Right cardiac atrium (tissue), 5 donors: ENCODE results near the gene TXK. TPM values are rescaled to one million over a fixed set of nuclear protein-coding genes. Genes with fewer than 3 reads are reported as not detected.
A peak's percentile ranks its signal among the peaks of the same experiment; 100 is the strongest.

Source experiments
- ATAC-seq, 2 donors: fragments of 200-7000 bp; cut with Tn5 transposase; one replicate each; pipeline versions ENCODE4 v1.8.0 to v1.9.1; 2020; ENCODE audit warnings: moderate library complexity in 2 of 2, mild to moderate bottlenecking in 1 of 2
- DNase-seq, 3 donors: peaks; one replicate each; pipeline ENCODE4 v3.0.0-alpha.2; 2020
- H3K27ac ChIP-seq: one replicate; pipeline ENCODE4 v1.5.1; 2013; ENCODE audit warnings: mild to moderate bottlenecking, low read length, control low read depth, moderate library complexity
- H3K27me3 ChIP-seq: one replicate; pipeline ENCODE4 v1.6.1; 2013; ENCODE audit not compliant: control insufficient read depth, insufficient read depth
- H3K4me1 ChIP-seq: one replicate; pipeline ENCODE4 v1.6.1; 2013; ENCODE audit warnings: low read length; ENCODE audit not compliant: control insufficient read depth, insufficient read depth
- H3K4me3 ChIP-seq: one replicate; pipeline ENCODE4 v1.5.1; 2013; ENCODE audit warnings: low read length, control low read depth
- H3K9me3 ChIP-seq: one replicate; pipeline ENCODE4 v1.6.1; 2013; ENCODE audit warnings: low read length; ENCODE audit not compliant: control insufficient read depth
- whole genome bisulfite sequencing: extraction: QIAGEN DNeasy Blood & Tissue Kit; methylation state at CpG from one replicate; pipeline ENCODE4 v1.1.7; 2013; 5-methylcytosine and 5-hydroxymethylcytosine counted together
- intact Hi-C, 4 donors: fragments of 100-400 bp; cut with DNase I; formaldehyde crosslinking; loops; one replicate each; pipeline versions ENCODE4 v1.11.0 to v1.14.0; 2022 to 2023
- polyA plus RNA-seq: library from polyadenylated mRNA; stranded (reverse); fragments of 200-250 nt; gene quantifications from one replicate; pipeline ENCODE4 v1.2.3, GENCODE V29; 2013
- total RNA-seq, 4 donors: library from RNA; stranded (reverse); fragmentation: NEBNext Ultra II Directional; extraction: Animal tissue kit (Norgen Biotek cat#: 25700); gene quantifications; one replicate each; pipeline ENCODE4 v1.2.1, GENCODE V29; 2021
- donor health status: healthy with polysubstance abuse.
- donor health status: DM: no; HTN: yes; CAD: no.
- donor health status: DM: no; HTN: no; CAD: no.
- donor health status: DM: no; HTN: yes; CAD: no; lungs with severe emphysema.
- donor health status: DM: yes; HTN: yes; CAD: no.

The TXK gene
- total and polyA plus RNA-seq, 5 donors: 0.14 to 1.8 (median 0.71) TPM

DNA sequence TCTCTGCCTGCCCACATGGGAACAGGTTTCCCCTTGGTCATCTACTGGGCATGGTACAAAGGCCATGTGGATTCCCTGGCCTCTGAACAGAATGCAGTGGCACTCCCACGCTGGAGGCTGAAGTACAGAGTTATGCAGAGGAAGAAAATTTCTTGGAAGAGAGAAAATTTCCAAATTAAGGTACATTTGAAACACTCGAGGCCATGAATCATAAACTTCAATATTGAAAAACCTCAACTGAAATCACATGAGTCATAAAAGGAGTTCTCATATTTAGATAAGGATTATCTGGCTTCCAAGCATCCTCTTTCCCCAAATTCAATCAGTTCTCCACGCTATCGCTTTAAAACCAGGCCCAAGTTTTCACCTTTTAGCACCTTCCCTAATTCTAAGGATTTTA lies 28.1 kb upstream of the TXK start:
- DNase-seq: no peak

DNA sequence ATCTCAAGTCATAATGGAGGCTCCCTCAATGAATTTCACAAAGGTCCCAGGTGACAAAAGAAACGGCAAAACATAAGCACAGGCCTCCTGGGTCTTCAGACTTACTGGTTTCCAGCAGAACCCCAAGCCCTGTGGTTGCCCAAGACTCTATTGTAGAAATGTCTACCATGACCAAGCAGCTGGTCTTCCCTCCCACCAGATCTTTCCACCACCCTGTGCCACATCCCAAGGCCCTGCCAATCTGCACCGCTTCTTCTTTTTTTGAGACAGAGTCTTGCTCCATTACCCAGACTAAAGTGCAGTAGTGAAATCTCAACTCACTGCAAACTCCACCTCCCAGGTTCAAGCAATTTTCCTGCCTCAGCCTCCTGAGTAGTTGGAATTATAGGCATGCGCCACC lies 23.2 kb upstream of the TXK start:
- intact Hi-C loops: no loop called here
- no peaks in the 10 kb centered on the region for H3K4me1 ChIP-seq
- ATAC-seq (no peak), DNase-seq (no peak)
- H3K27ac ChIP-seq: no peak overlapping the region
- H3K4me3 ChIP-seq: no peak overlapping the region
- H3K27me3 ChIP-seq: no peaks in the 10 kb centered on the region
- no peaks in the 10 kb centered on the region for H3K9me3 ChIP-seq
- WGBS: 80% methylated on average over 3 of the region's 3 CpGs

More for the DNA sequence above, 28.1 kb upstream of the TXK start:
- no peak for ATAC-seq
- intact Hi-C loops: no loop called here
- Histone ChIP-seq H3K4me1 (no peaks in the 10 kb centered on the region), H3K27me3 (no peaks in the 10 kb centered on the region), H3K27ac (no peak overlapping the region), H3K9me3 (no peaks in the 10 kb centered on the region), H3K4me3 (no peak overlapping the region)
- WGBS: 71% methylated on average over 4 of the region's 4 CpGs

- 93% methylated on average over 1 of the region's 1 CpG for WGBS
- no peak overlapping the region for H3K4me3 ChIP-seq
Observed at GRCh38 chr4:48156423-48156822, 22.4 kb upstream of the TXK start.

DNA sequence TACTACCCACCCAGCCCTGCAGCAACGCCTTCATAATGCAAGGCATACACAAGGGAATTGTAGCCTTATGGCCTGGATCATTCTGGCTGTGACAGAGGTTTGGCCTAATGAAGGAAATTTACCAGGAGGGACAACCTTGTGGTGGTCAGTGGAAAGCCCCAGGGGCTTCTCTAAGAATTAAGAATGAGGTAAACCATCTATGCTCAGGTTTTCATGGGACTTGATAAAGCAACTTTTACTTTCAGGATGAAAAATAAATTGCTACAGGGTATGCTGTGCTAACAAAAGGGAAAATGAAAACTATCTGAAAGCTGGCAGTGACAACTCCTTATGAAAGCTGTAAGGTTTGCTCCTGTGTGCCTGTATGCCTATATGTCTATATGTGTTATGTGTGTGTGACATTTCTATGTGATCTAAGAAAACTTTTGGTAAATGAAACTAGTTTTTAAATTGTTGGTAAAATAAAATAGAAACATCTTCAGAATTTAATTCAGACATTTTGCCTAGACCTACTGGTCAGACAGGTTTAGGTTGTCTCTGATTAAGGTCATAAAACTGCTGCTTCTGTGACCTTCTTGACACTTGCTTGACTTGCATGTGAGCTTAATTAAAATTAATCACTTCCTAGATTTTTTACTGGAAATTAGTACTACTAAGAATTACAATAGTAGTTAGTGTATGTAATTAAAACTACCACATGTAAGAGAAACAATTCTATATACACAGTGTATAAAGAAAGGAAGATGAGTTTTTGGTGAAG lies 19.9 kb upstream of the TXK start:
- Histone ChIP-seq H3K4me1 (no peaks in the 10 kb centered on the region), H3K27ac (no peak overlapping the region), H3K9me3 (no peaks in the 10 kb centered on the region), H3K27me3 (no peaks in the 10 kb centered on the region), H3K4me3 (no peak overlapping the region)
- ATAC-seq (no peak), DNase-seq (no peak)
- intact Hi-C loops: no loop called here
- 79% methylated on average over 1 of the region's 1 CpG for WGBS

More at GRCh38 chr4:48156423-48156822, 22.4 kb upstream of the TXK start:
- Histone ChIP-seq H3K4me1 (no peaks in the 10 kb centered on the region), H3K27ac (no peak overlapping the region), H3K9me3 (no peaks in the 10 kb centered on the region), H3K27me3 (no peaks in the 10 kb centered on the region)
- DNase-seq: no peak
- no peak for ATAC-seq
- intact Hi-C loops: no loop called here

DNA sequence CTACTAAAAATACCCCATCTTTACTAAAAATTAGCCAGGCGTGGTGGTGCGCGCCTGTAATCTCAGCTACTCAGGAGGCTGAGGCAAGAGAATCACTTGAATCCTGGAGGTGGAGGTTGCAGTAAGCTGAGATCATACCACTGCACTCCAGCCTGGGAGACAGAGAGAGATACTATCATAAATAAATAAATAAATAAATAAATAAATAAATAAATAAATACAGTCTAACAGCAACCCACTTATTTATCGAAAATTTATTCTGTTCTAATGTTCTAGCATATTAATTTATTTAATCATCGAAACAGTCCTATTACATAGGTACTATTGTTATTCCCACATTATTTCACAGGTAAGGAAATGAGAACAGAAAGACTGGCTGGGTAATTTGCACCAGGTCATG lies 18.2 kb upstream of the TXK start:
- intact Hi-C loops: no loop called here
- Histone ChIP-seq H3K27ac (no peak overlapping the region), H3K27me3 (no peaks in the 10 kb centered on the region), H3K4me3 (no peak overlapping the region), H3K4me1 (no peaks in the 10 kb centered on the region), H3K9me3 (no peaks in the 10 kb centered on the region)
- DNase-seq: no peak
- WGBS: 97% methylated on average over 5 of the region's 5 CpGs
- ATAC-seq: no peak

DNA sequence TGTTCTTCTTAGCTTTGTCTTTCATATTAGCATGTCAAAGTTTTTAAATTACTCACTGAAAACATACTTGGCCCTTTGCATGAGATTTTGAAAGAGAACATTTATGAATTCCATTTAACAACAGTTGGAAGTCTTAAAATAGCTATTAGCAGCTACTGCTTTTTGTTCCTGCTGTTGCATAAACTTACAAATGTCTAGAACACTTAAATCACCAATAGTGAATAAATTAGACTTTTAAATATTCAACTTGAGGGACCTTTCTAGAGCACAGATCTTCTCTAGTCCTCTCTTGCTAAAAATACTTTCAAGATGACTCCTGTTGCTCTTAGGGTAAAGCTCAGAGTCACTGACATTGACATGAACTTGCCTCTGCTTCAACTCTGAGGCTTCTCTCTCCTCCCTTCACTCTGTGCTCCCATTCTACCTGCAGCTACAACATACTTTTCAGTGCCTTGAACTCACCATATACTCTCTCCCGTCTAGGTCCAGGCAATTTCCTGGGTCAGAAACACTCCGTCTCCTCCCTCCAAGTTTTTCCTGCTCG lies 15.8 kb upstream of the TXK start:
- intact Hi-C loops: loop anchor here in 1 of 4 donors (10.0 kb wide), 1 partner anchor 125 kb away; no protein-coding TSS in a partner anchor
- WGBS: 63% methylated on average over 3 of the region's 3 CpGs
- Histone ChIP-seq H3K4me3 (no peak overlapping the region), H3K27ac (no peak overlapping the region), H3K9me3 (no peaks in the 10 kb centered on the region), H3K4me1 (no peaks in the 10 kb centered on the region), H3K27me3 (no peaks in the 10 kb centered on the region)
- ATAC-seq (no peak), DNase-seq (no peak)

DNA sequence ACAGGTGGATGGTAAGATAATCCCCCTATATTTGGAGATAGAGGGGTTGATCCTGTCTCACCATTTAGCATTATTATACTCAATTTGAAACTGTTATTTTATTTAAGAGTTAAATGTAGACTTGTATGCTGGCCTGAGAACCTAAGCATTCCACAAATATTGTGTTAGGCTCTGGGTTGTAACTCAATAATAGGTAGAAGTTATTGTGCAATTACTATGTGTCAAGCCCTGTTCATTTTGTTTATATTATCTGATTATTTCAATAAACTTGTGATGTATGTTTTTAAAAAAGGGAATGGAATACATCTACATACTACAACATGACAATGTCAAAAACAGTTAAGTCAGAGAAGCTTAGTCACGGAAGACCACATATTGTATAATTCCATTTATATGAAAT lies 13.6 kb upstream of the TXK start:
- DNase-seq (no peak), ATAC-seq (no peak)
- Histone ChIP-seq H3K27ac (no peak overlapping the region), H3K4me1 (no peaks in the 10 kb centered on the region), H3K9me3 (no peaks in the 10 kb centered on the region), H3K4me3 (no peak overlapping the region), H3K27me3 (no peaks in the 10 kb centered on the region)
- WGBS: 99% methylated on average over 1 of the region's 1 CpG
- intact Hi-C loops: loop anchor here in 1 of 4 donors (10.0 kb wide), 1 partner anchor 127 kb away; no protein-coding TSS in a partner anchor

- ATAC-seq: peak in 1 of 2 donors; percentile 48
- WGBS: 53% methylated on average over 2 of the region's 2 CpGs
Observed at GRCh38 chr4:48141048-48141447, 7.0 kb upstream of the TXK start.

GRCh38 chr4:48139691-48140090 lies 5.6 kb upstream of the TXK start:
- WGBS: 68% methylated on average over 3 of the region's 3 CpGs
- intact Hi-C loops: loop anchor here in 2 of 4 donors (10.0 kb wide), 1 partner anchor 135 kb away; no protein-coding TSS in a partner anchor
- no peaks in the 10 kb centered on the region for H3K4me1 ChIP-seq
- DNase-seq (peak in 1 of 3 donors; percentile 61), ATAC-seq (no peak)
- H3K27ac ChIP-seq: no peak overlapping the region
- H3K4me3 ChIP-seq: no peak overlapping the region
- no peaks in the 10 kb centered on the region for H3K27me3 ChIP-seq
- no peaks in the 10 kb centered on the region for H3K9me3 ChIP-seq

More at GRCh38 chr4:48141048-48141447, 7.0 kb upstream of the TXK start:
- H3K4me3 ChIP-seq: no peak overlapping the region
- no peaks in the 10 kb centered on the region for H3K27me3 ChIP-seq
- no peak for DNase-seq
- intact Hi-C loops: loop anchor here in 1 of 4 donors (10.0 kb wide), 1 partner anchor 134 kb away; no protein-coding TSS in a partner anchor
- H3K4me1 ChIP-seq: no peaks in the 10 kb centered on the region
- no peaks in the 10 kb centered on the region for H3K9me3 ChIP-seq
- no peak overlapping the region for H3K27ac ChIP-seq

- Histone ChIP-seq H3K4me3 (no peak overlapping the region), H3K9me3 (no peaks in the 10 kb centered on the region), H3K4me1 (no peaks in the 10 kb centered on the region), H3K27me3 (no peaks in the 10 kb centered on the region), H3K27ac (no peak overlapping the region)
- DNase-seq (no peak), ATAC-seq (no peak)
- intact Hi-C loops: loop anchor here in 1 of 4 donors (10.0 kb wide), 1 partner anchor 136 kb away; no protein-coding TSS in a partner anchor
- WGBS: 80% methylated on average over 3 of the region's 3 CpGs
Observed at GRCh38 chr4:48138936-48139335, 4.9 kb upstream of the TXK start.

DNA sequence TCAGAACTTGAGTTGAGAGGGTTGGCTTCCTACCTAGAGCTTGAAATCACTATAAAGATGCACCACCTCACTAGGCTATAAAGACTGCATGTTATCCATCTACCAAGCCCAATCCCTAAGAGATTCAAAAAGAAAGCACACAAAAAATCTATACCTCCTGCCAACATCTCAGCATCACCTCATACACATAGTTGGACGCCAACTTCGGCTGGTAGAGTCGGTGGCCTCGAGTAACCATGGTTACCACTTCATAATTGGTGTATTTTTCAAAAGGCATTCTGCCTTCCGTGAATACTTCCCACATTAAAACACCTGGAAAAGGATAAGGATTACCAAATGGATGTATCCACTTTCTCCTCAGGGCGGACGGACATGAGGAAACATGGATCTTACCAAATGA lies 4.5 kb upstream of the TXK start:
- Histone ChIP-seq H3K27ac (no peak overlapping the region), H3K4me1 (no peaks in the 10 kb centered on the region), H3K27me3 (no peaks in the 10 kb centered on the region), H3K9me3 (no peaks in the 10 kb centered on the region), H3K4me3 (no peak overlapping the region)
- no peak for ATAC-seq
- DNase-seq: no peak
- intact Hi-C loops: loop anchor here in 1 of 4 donors (10.0 kb wide), 1 partner anchor 136 kb away; no protein-coding TSS in a partner anchor
- WGBS: 95% methylated on average over 7 of the region's 7 CpGs
